HEK293 (cell line): ENCODE data around the gene ATXN2.
A peak's percentile ranks its signal among the peaks of the same experiment; 100 is the strongest.

Source experiments
- CTCF ChIA-PET: fragments of 350-600 bp; formaldehyde crosslinking; extraction: SDS; loops from one replicate; lab custom pipeline; 2021; ENCODE audit warnings: antibody characterized with exemption; lab: Yijun Ruan, JAX
- POLR2A ChIA-PET: fragments of 300-600 bp; formaldehyde crosslinking; extraction: SDS; loops from one replicate; lab custom pipeline; 2020; ENCODE audit warnings: antibody characterized with exemption, inconsistent platforms; lab: Yijun Ruan, JAX
- H3K27ac ChIP-seq: fragments of 200-500 bp; sonication (Bioruptor generic); 2 replicates; pipeline ENCODE4 v1.5.1; 2014; ENCODE audit warnings: low read depth, low read length, control low read depth, inconsistent platforms; ENCODE audit errors: extremely low read depth
- H3K36me3 ChIP-seq, 2 experiments: fragments of 200-500 bp in 1 of 2; sonication (Bioruptor generic) in 1 of 2; 1 replicate in 1 of 2; 2 replicates in 1 of 2; pipeline ENCODE4 v1.5.1; 2014 to 2017; ENCODE audit warnings: inconsistent platforms in 2 of 2, low read length in 2 of 2; ENCODE audit not compliant: control insufficient read depth in 2 of 2, insufficient read depth in 1 of 2
- H3K4me1 ChIP-seq: fragments of 200-500 bp; sonication (Bioruptor generic); 2 replicates; pipeline ENCODE4 v1.5.1; 2014; ENCODE audit warnings: mild to moderate bottlenecking, low read length, inconsistent platforms; ENCODE audit not compliant: control insufficient read depth, insufficient read depth
- H3K4me3 ChIP-seq: 2 replicates; pipeline ENCODE4 v1.5.1; 2011; ENCODE audit warnings: low read depth, mild to moderate bottlenecking, control low read depth, low read length, moderate library complexity
- H3K9me3 ChIP-seq: fragments of 200-500 bp; sonication (Bioruptor generic); 2 replicates; pipeline ENCODE4 v1.5.1; 2014; ENCODE audit warnings: low read depth, low read length, inconsistent platforms; ENCODE audit not compliant: control insufficient read depth, insufficient read depth
- BCL11A ChIP-seq: fragments of 450-650 bp; formaldehyde crosslinking; IDR thresholded peaks from 2 replicates; pipeline ENCODE4 v1.5.1; 2016; ENCODE audit warnings: low read depth, missing biosample characterization, missing genetic modification characterization
- HOXC10 ChIP-seq: sonication (generic); formaldehyde crosslinking; IDR thresholded peaks from 2 replicates; pipeline ENCODE4 v1.8.1; 2023; ENCODE audit warnings: mild to moderate bottlenecking, missing genetic modification reagents
- PRDM6 ChIP-seq: fragments of 450-650 bp; formaldehyde crosslinking; IDR thresholded peaks from 2 replicates; pipeline ENCODE4 v1.5.1; 2017; ENCODE audit warnings: missing biosample characterization, missing genetic modification characterization
- SCRT2 ChIP-seq: fragments of 450-650 bp; formaldehyde crosslinking; IDR thresholded peaks from 2 replicates; pipeline ENCODE4 v1.5.1; 2016; ENCODE audit warnings: missing biosample characterization, missing genetic modification characterization
- SP7 ChIP-seq: fragments of 450-650 bp; formaldehyde crosslinking; IDR thresholded peaks from 2 replicates; pipeline ENCODE4 v1.5.1; 2016; ENCODE audit warnings: missing biosample characterization, missing genetic modification characterization
- ZBTB1 ChIP-seq: fragments of 450-650 bp; formaldehyde crosslinking; IDR thresholded peaks from 2 replicates; pipeline ENCODE4 v1.5.1; 2016; ENCODE audit warnings: missing biosample characterization, missing genetic modification characterization
- ZBTB17 ChIP-seq: fragments of 450-650 bp; formaldehyde crosslinking; IDR thresholded peaks from 2 replicates; pipeline ENCODE4 v1.5.1; 2016; ENCODE audit warnings: missing biosample characterization, missing genetic modification characterization
- ZNF112 ChIP-seq: fragments of 450-650 bp; formaldehyde crosslinking; IDR thresholded peaks from 2 replicates; pipeline ENCODE4 v1.5.0; 2017; ENCODE audit warnings: missing biosample characterization, missing genetic modification characterization
- ZNF155 ChIP-seq: fragments of 450-650 bp; formaldehyde crosslinking; IDR thresholded peaks from 2 replicates; pipeline ENCODE4 v1.5.1; 2016; ENCODE audit warnings: missing biosample characterization, missing genetic modification characterization
- ZNF394 ChIP-seq: fragments of 450-650 bp; formaldehyde crosslinking; IDR thresholded peaks from 2 replicates; pipeline ENCODE4 v1.5.1; 2016; ENCODE audit warnings: missing biosample characterization, missing genetic modification characterization, mild to moderate bottlenecking, moderate library complexity, borderline replicate concordance
- ZNF624 ChIP-seq: fragments of 450-650 bp; formaldehyde crosslinking; IDR thresholded peaks from 2 replicates; pipeline ENCODE4 v1.5.1; 2017; ENCODE audit warnings: missing biosample characterization, missing genetic modification characterization
- ZNF701 ChIP-seq: fragments of 450-650 bp; formaldehyde crosslinking; IDR thresholded peaks from 2 replicates; pipeline ENCODE4 v1.5.1; 2016; ENCODE audit warnings: missing biosample characterization, missing genetic modification characterization
- TF ChIP-seq, protein P1 (sequence below): fragments of 450-650 bp; formaldehyde crosslinking; IDR thresholded peaks from 2 replicates; pipeline ENCODE4 v1.5.1; 2016; ENCODE audit warnings: missing biosample characterization, missing genetic modification characterization
- TF ChIP-seq, protein P2 (sequence below): fragments of 450-650 bp; formaldehyde crosslinking; IDR thresholded peaks from 2 replicates; pipeline ENCODE4 v1.5.1; 2016; ENCODE audit warnings: missing biosample characterization, missing genetic modification characterization

ATXN2 gene

GRCh38 chr12:111642681-111643426 is 43.7 kb upstream of the ATXN2 start:
- H3K27ac ChIP-seq: peak overlapping the region; percentile 88
- no peaks in the 10 kb centered on the region for H3K9me3 ChIP-seq
- H3K36me3 ChIP-seq: peaks cover 20 to 47% of the 10 kb centered on the region in 2 experiments; a peak in 2 of 3 replicates
- POLR2A ChIA-PET: no interaction called here
- no peak overlapping the region for H3K4me3 ChIP-seq
- CTCF ChIA-PET: interaction anchor here (1.3 kb wide), 2 partner anchors 15 to 191 kb away, joined by 5 to 7 read pairs; no protein-coding TSS in a partner anchor
- peaks cover 18% of the 10 kb centered on the region for H3K4me1 ChIP-seq
- TF ChIP-seq ZNF701: no peak
- TF ChIP-seq, protein P1, sequence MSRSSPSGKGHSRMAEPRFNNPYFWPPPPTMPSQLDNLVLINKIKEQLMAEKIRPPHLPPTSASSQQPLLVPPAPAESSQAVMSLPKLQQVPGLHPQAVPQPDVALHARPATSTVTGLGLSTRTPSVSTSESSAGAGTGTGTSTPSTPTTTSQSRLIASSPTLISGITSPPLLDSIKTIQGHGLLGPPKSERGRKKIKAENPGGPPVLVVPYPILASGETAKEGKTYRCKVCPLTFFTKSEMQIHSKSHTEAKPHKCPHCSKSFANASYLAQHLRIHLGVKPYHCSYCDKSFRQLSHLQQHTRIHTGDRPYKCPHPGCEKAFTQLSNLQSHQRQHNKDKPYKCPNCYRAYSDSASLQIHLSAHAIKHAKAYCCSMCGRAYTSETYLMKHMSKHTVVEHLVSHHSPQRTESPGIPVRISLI (tag by site-specific recombination): no peak
- TF ChIP-seq, protein P2, sequence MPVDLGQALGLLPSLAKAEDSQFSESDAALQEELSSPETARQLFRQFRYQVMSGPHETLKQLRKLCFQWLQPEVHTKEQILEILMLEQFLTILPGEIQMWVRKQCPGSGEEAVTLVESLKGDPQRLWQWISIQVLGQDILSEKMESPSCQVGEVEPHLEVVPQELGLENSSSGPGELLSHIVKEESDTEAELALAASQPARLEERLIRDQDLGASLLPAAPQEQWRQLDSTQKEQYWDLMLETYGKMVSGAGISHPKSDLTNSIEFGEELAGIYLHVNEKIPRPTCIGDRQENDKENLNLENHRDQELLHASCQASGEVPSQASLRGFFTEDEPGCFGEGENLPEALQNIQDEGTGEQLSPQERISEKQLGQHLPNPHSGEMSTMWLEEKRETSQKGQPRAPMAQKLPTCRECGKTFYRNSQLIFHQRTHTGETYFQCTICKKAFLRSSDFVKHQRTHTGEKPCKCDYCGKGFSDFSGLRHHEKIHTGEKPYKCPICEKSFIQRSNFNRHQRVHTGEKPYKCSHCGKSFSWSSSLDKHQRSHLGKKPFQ (tag by site-specific recombination): no peak
- peak; percentile 75 for TF ChIP-seq PRDM6 (tag by site-specific recombination)
- TF ChIP-seq SP7 (tag by site-specific recombination): peak; percentile 93
- TF ChIP-seq SCRT2 (tag by site-specific recombination): 0 out of 2 replicates have a peak, but pooled peaks have one; percentile 10
- TF ChIP-seq ZNF155 (tag by site-specific recombination): no peak
- no peak for TF ChIP-seq ZNF112 (tag by site-specific recombination)

- TF ChIP-seq ZBTB17 (tag by site-specific recombination): peak; percentile 75
- no peak for TF ChIP-seq ZBTB1 (tag by site-specific recombination)
- no peak for TF ChIP-seq ZNF624 (tag by site-specific recombination)
- TF ChIP-seq HOXC10 (CRISPR knock-in tag): no peak
- CTCF ChIA-PET: interaction anchor here (0.7 kb wide), 1 partner anchor 215 kb away, joined by 3 read pairs; no protein-coding TSS in a partner anchor
- peaks cover 4 to 26% of the 10 kb centered on the region in 2 experiments; a peak in 2 of 3 replicates for H3K36me3 ChIP-seq
- POLR2A ChIA-PET: interaction anchor here (0.6 kb wide), 1 partner anchor 188 kb away, joined by 5 read pairs; no protein-coding TSS in a partner anchor
- H3K4me1 ChIP-seq: peaks cover 33% of the 10 kb centered on the region
- no peak overlapping the region for H3K27ac ChIP-seq
- H3K9me3 ChIP-seq: no peaks in the 10 kb centered on the region
- no peak overlapping the region for H3K4me3 ChIP-seq
Measured at GRCh38 chr12:111640506-111640905, 41.4 kb upstream of the ATXN2 start.

DNA sequence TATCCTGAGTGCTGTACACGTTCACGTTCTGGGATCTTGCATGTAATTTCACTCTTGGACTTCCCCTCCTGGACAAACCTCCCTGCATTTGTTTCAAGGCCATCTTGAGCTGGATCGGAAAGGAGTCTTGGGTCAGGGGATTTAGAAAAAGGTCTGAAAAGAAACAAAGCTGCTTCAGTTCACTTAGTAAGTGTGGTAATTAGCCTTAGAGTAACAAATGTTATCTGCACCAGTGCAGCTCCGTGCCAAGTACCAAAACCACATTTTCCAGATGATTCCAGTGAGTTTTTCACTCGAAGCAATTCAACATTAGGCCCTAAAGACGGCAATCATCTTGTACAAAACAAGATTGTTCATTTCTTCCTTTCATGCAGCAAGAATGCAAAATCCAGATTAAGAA is 39.4 kb upstream of the ATXN2 start:
- POLR2A ChIA-PET: no interaction called here
- CTCF ChIA-PET: no interaction called here
- peak; percentile 6; the same call in 1 of the 2 replicates for TF ChIP-seq PRDM6 (tag by site-specific recombination)
- TF ChIP-seq BCL11A (tag by site-specific recombination): no peak
- TF ChIP-seq ZNF394 (tag by site-specific recombination): no peak
- TF ChIP-seq, all 188 proteins: peak for 1

More for the DNA sequence above, 39.4 kb upstream of the ATXN2 start:
- H3K4me3 ChIP-seq: no peak overlapping the region
- H3K27ac ChIP-seq: no peak overlapping the region
- H3K4me1 ChIP-seq: peaks cover 24% of the 10 kb centered on the region
- H3K9me3 ChIP-seq: no peaks in the 10 kb centered on the region
- H3K36me3 ChIP-seq: peaks cover 0 to 11% of the 10 kb centered on the region in 2 experiments; a peak in 2 of 3 replicates
